Measurements from ENCODE around the gene ALAS1.
"Not testable (repeated sequence)": the region's sequence is repeated elsewhere in the genome, so short reads cannot be mapped to it uniquely, and the experiment has no call there.

ALAS1 gene

DNA sequence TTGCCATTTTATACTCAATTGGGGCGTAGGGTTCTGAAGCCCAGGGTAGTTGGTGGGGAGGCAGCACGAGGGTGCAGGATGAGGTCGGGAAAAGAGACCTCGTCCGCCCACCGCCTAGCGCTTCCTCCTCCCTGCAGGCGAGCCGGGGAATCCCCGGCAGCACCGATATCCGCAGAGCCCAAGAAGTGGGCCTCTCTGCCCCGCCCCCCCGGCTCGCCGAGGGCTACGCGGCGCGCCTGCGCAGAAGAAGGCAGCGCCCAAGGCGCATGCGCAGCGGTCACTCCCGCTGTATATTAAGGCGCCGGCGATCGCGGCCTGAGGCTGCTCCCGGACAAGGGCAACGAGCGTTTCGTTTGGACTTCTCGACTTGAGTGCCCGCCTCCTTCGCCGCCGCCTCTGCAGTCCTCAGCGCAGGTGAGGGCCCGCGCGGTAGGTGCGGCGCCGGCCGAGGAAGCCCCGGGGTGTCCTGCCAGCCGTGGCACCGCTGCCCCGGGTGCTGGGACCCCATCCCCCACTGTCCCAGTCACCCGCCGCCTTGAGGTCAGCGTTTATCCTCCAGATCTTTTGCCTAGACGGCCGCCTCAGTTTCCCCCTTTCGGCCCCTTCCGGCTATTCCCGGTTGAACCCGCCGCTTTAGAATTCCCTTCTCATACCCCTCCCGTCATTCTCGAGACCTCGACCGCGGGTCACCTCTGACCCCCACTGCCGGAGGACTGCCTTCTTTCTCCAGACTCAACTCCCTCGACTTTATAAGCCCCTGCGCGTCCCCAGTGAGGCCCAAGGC, at the start of gene ALAS1:
ALAS1 (plus strand) TSS at position 319 of the 784 bp plus-strand sequence. CDS start 1,082 bp downstream, outside the sequence.
- peak; percentile 98 for DNase-seq
- Mint-ChIP-seq H3K9me3 (no peaks in the 10 kb centered on the region), H3K36me3 (ENCODE audit: low read depth) (peaks cover 36% of the 10 kb centered on the region), H3K4me3 (peak within 1 kb of the TSS; percentile 99), H3K27me3 (ENCODE audit: low read depth, poor library complexity) (peaks cover 12% of the 10 kb centered on the region), H3K27ac (no peak within 1 kb of the TSS), H3K4me1 (peaks cover 32% of the 10 kb centered on the region)
- TF ChIP-seq, protein P1, sequence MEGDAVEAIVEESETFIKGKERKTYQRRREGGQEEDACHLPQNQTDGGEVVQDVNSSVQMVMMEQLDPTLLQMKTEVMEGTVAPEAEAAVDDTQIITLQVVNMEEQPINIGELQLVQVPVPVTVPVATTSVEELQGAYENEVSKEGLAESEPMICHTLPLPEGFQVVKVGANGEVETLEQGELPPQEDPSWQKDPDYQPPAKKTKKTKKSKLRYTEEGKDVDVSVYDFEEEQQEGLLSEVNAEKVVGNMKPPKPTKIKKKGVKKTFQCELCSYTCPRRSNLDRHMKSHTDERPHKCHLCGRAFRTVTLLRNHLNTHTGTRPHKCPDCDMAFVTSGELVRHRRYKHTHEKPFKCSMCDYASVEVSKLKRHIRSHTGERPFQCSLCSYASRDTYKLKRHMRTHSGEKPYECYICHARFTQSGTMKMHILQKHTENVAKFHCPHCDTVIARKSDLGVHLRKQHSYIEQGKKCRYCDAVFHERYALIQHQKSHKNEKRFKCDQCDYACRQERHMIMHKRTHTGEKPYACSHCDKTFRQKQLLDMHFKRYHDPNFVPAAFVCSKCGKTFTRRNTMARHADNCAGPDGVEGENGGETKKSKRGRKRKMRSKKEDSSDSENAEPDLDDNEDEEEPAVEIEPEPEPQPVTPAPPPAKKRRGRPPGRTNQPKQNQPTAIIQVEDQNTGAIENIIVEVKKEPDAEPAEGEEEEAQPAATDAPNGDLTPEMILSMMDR (IDR thresholded peaks at IDR 0.05): peak; percentile 26

DNA sequence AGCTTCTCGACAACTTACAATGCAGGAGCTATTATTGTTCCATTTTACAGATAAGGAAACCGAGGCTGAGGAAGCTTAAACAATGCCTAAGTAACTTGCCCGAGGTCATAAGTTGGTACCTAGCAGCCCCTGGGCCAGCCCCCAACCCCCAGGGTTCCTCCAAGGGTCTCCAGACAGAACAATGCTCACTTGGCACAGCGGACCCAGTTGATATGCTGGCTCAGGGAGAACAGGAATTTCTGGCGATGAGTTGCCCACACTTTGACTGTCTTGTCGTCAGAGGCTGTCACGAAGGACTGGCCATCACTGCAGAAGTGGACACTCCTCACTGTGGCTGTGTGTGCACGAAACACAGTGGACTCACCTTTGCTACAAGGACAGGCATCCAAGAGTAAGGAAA, 48.9 kb upstream of the ALAS1 start:
- Mint-ChIP-seq H3K4me3 (no peak overlapping the region), H3K9me3 (no peaks in the 10 kb centered on the region)
- DNase-seq: no peak

DNA sequence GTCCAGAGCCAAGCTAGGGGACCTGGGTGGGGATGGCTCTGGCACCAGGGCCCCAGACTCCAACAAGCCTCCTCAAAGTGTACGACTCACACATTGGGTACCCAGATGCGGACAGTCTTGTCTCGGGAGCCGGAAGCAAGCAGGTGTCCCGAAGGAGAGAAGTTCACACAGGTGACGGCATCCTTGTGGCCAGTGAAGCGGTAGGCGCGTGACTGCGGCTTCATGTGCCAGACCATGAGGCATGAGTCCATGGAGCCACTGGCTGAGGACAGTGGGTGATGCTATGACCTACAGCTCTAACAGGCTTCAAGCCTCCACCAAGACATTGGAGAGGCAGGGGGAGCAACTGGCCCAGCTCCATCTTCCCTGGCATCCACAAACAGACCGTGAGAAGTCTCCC, 48.2 kb upstream of the ALAS1 start:
- Mint-ChIP-seq H3K36me3 (ENCODE audit: low read depth) (peaks cover 10% of the 10 kb centered on the region), H3K4me1 (peaks cover 23% of the 10 kb centered on the region), H3K4me3 (no peak overlapping the region), H3K9me3 (no peaks in the 10 kb centered on the region), H3K27me3 (ENCODE audit: low read depth, poor library complexity) (no peaks in the 10 kb centered on the region), H3K27ac (no peak overlapping the region)
- DNase-seq: no peak
- TF ChIP-seq, protein P1 (IDR thresholded peaks at IDR 0.05): no peak

More for the DNA sequence above, 48.9 kb upstream of the ALAS1 start:
- Mint-ChIP-seq H3K4me1 (peaks cover 22% of the 10 kb centered on the region), H3K27ac (no peak overlapping the region), H3K27me3 (ENCODE audit: low read depth, poor library complexity) (no peaks in the 10 kb centered on the region), H3K36me3 (ENCODE audit: low read depth) (peaks cover 10% of the 10 kb centered on the region)
- TF ChIP-seq, protein P1 (IDR thresholded peaks at IDR 0.05): no peak

DNA sequence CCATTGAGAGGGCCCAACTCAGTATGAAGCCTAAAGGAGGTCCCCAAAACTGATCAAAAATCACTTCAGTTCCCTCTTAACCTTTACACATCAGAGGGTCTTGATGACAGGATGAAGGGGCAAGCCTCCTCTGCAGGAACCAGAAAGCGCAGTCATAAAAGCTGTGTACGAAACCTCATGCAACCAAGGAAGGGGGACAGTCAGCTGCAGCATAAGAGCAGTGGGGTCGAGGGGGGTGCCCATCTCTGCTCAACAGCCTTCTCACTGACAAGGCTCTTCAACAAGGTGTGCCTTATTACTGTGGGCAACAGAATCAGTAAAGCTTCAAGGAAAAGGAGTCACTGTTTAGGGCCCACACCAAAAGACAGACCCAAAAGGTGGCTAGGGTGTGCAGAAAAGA, 47.6 kb upstream of the ALAS1 start:
- Mint-ChIP-seq H3K27ac (no peak overlapping the region), H3K4me3 (no peak overlapping the region), H3K36me3 (ENCODE audit: low read depth) (peaks cover 10% of the 10 kb centered on the region), H3K9me3 (no peaks in the 10 kb centered on the region), H3K4me1 (peaks cover 27% of the 10 kb centered on the region), H3K27me3 (ENCODE audit: low read depth, poor library complexity) (no peaks in the 10 kb centered on the region)
- DNase-seq: no peak
- TF ChIP-seq, protein P1 (IDR thresholded peaks at IDR 0.05): no peak

DNA sequence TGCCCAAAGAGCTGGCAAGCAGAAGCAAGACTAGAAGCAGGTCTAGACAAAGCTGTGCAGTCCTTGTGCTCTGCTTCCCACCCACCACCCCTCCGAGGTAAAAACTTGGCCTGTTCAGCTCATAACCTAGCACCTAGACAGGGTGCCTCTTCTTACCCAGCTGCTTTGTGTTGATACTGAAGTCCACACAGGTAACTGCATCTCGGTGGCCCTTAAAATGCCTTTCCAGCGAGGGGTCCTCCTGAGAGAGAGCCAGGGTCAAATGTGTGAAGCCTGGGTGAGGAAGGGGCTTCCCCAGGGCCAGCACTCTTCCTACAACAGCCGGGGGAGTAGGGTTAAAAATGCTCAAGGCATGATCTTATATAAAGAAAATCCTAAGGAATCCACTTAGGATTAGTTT, 47.1 kb upstream of the ALAS1 start:
- H3K36me3 Mint-ChIP-seq (ENCODE audit: low read depth): peaks cover 10% of the 10 kb centered on the region
- no peaks in the 10 kb centered on the region for H3K9me3 Mint-ChIP-seq
- H3K4me1 Mint-ChIP-seq: peaks cover 27% of the 10 kb centered on the region
- no peaks in the 10 kb centered on the region for H3K27me3 Mint-ChIP-seq (ENCODE audit: low read depth, poor library complexity)
- no peak for DNase-seq
- H3K4me3 Mint-ChIP-seq: no peak overlapping the region
- peak overlapping the region; percentile 62 for H3K27ac Mint-ChIP-seq
- TF ChIP-seq, protein P1 (IDR thresholded peaks at IDR 0.05): no peak

DNA sequence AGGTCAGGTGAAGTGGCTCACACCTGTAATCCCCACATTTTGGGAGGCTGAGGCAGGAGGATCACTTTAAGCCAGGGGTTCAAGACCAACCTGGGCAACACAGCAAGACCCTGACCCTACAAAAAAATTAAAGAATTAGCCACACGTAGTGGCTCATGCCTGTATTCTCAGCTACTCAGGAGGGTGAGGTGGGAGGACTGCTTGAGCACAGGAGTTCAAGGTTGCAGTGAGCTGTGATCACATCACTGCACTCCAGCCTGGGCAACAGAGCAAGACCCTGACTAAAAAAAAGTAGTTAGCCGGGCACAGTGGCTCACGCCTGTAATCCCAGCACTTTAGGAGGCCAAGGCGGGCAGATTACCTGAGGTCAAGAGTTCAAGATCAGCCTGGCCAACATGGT, 46.0 kb upstream of the ALAS1 start:
- DNase-seq, H3K4me3 Mint-ChIP-seq: not testable (repeated sequence)

More for the DNA sequence above, 46.0 kb upstream of the ALAS1 start:
- H3K27ac Mint-ChIP-seq; H3K27me3 Mint-ChIP-seq (ENCODE audit: low read depth, poor library complexity); H3K36me3 Mint-ChIP-seq (ENCODE audit: low read depth); H3K9me3 Mint-ChIP-seq: not testable (repeated sequence)
- peaks cover 27% of the 10 kb centered on the region for H3K4me1 Mint-ChIP-seq

All from nephron progenitor cell (in vitro differentiated cells).